Hepatocyte (in vitro differentiated cells): Measurements from ENCODE around the gene PDE1C.

Experiments used
- CTCF ChIP-seq: fragments of 200-600 bp; sonication (generic); IDR thresholded peaks from 2 replicates; pipeline ENCODE4 v1.5.1; 2016; ENCODE audit warnings: antibody characterized with exemption, mild to moderate bottlenecking; ENCODE audit not compliant: poor library complexity
- EZH2 ChIP-seq: fragments of 200-600 bp; sonication (generic); IDR thresholded peaks from 2 replicates; pipeline ENCODE4 v1.6.1; 2016; ENCODE audit warnings: antibody characterized with exemption, mild to moderate bottlenecking, borderline replicate concordance
- EZH2phosphoT487 ChIP-seq: fragments of 200-600 bp; sonication (generic); IDR thresholded peaks from one replicate; pipeline ENCODE4 v1.6.1; 2018; ENCODE audit warnings: antibody characterized with exemption, mild to moderate bottlenecking, low read depth, moderate library complexity; ENCODE audit not compliant: unreplicated experiment, severe bottlenecking

- TF ChIP-seq CTCF (no peak), EZH2 (no peak), EZH2phosphoT487 (no peak)
Measured at GRCh38 chr7:32047801-32048200, 22.4 kb downstream of the PDE1C start.
